ENCODE data around the gene UTP15.
A peak's percentile ranks its signal among the peaks of the same experiment; 100 is the strongest.

Gene UTP15

GRCh38 chr5:73617510-73618279, 52.2 kb downstream of the UTP15 start:
- no peak for ATAC-seq (replicated peaks; ENCODE audit: extremely low read depth, poor library complexity, severe bottlenecking)
- no peak for DNase-seq (ENCODE audit: low spot score in 2 of 2)
- H3K4me3 Mint-ChIP-seq, result no peak overlapping the region
- H3K4me1 Mint-ChIP-seq, result no peaks in the 10 kb centered on the region
- no peaks in the 10 kb centered on the region for H3K9me3 Mint-ChIP-seq
- no peak overlapping the region for H3K27ac Mint-ChIP-seq (ENCODE audit: low read depth)
- H3K36me3 Mint-ChIP-seq (ENCODE audit: insufficient read depth), result no peaks in the 10 kb centered on the region
- peaks cover 31% of the 10 kb centered on the region for H3K27me3 Mint-ChIP-seq

GRCh38 chr5:73619606-73620333, 54.2 kb downstream of the UTP15 start:
- H3K27me3 Mint-ChIP-seq, result peaks cover 24% of the 10 kb centered on the region
- ATAC-seq (replicated peaks; ENCODE audit: extremely low read depth, poor library complexity, severe bottlenecking) (no peak), DNase-seq (ENCODE audit: low spot score in 2 of 2) (no peak)
- no peaks in the 10 kb centered on the region for H3K36me3 Mint-ChIP-seq (ENCODE audit: insufficient read depth)
- no peak overlapping the region for H3K27ac Mint-ChIP-seq (ENCODE audit: low read depth)
- H3K9me3 Mint-ChIP-seq, result no peaks in the 10 kb centered on the region
- no peak overlapping the region for H3K4me3 Mint-ChIP-seq
- H3K4me1 Mint-ChIP-seq, result no peaks in the 10 kb centered on the region

GRCh38 chr5:73620334-73620687, 54.8 kb downstream of the UTP15 start:
- H3K9me3 Mint-ChIP-seq, result no peaks in the 10 kb centered on the region
- ATAC-seq (replicated peaks; ENCODE audit: extremely low read depth, poor library complexity, severe bottlenecking), result no peak
- no peaks in the 10 kb centered on the region for H3K4me1 Mint-ChIP-seq
- H3K27ac Mint-ChIP-seq (ENCODE audit: low read depth), result no peak overlapping the region
- no peak overlapping the region for H3K4me3 Mint-ChIP-seq
- H3K36me3 Mint-ChIP-seq (ENCODE audit: insufficient read depth), result no peaks in the 10 kb centered on the region
- H3K27me3 Mint-ChIP-seq, result peaks cover 20% of the 10 kb centered on the region
- DNase-seq (ENCODE audit: low spot score in 2 of 2), result no peak

- H3K9me3 Mint-ChIP-seq, result no peaks in the 10 kb centered on the region
- H3K36me3 Mint-ChIP-seq (ENCODE audit: insufficient read depth), result no peaks in the 10 kb centered on the region
- ATAC-seq (replicated peaks; ENCODE audit: extremely low read depth, poor library complexity, severe bottlenecking) (no peak), DNase-seq (ENCODE audit: low spot score in 2 of 2) (no peak)
- no peaks in the 10 kb centered on the region for H3K4me1 Mint-ChIP-seq
- H3K27me3 Mint-ChIP-seq, result peaks cover 28% of the 10 kb centered on the region
- no peak overlapping the region for H3K27ac Mint-ChIP-seq (ENCODE audit: low read depth)
- no peak overlapping the region for H3K4me3 Mint-ChIP-seq
Measured at GRCh38 chr5:73623060-73623459, 57.5 kb downstream of the UTP15 start.

- Mint-ChIP-seq H3K4me1 (no peaks in the 10 kb centered on the region), H3K36me3 (ENCODE audit: insufficient read depth) (no peaks in the 10 kb centered on the region), H3K27me3 (peaks cover 34% of the 10 kb centered on the region), H3K9me3 (no peaks in the 10 kb centered on the region), H3K27ac (ENCODE audit: low read depth) (no peak overlapping the region), H3K4me3 (no peak overlapping the region)
- DNase-seq (ENCODE audit: low spot score in 2 of 2), result no peak
- no peak for ATAC-seq (replicated peaks; ENCODE audit: extremely low read depth, poor library complexity, severe bottlenecking)
Measured at GRCh38 chr5:73623901-73624404, 58.4 kb downstream of the UTP15 start.

- peak overlapping the region; percentile 73 for H3K4me3 Mint-ChIP-seq
Measured at GRCh38 chr5:73624888-73625287, 59.3 kb downstream of the UTP15 start.

GRCh38 chr5:73625372-73625943, 59.9 kb downstream of the UTP15 start:
- Mint-ChIP-seq H3K27me3 (peaks cover 39% of the 10 kb centered on the region), H3K27ac (ENCODE audit: low read depth) (no peak overlapping the region), H3K4me3 (peak overlapping the region; percentile 73), H3K9me3 (no peaks in the 10 kb centered on the region), H3K36me3 (ENCODE audit: insufficient read depth) (no peaks in the 10 kb centered on the region), H3K4me1 (no peaks in the 10 kb centered on the region)
- no peak for ATAC-seq (replicated peaks; ENCODE audit: extremely low read depth, poor library complexity, severe bottlenecking)
- DNase-seq (ENCODE audit: low spot score in 2 of 2), result no peak

More at GRCh38 chr5:73624888-73625287, 59.3 kb downstream of the UTP15 start:
- ATAC-seq (replicated peaks; ENCODE audit: extremely low read depth, poor library complexity, severe bottlenecking) (no peak), DNase-seq (ENCODE audit: low spot score in 2 of 2) (no peak)
- H3K4me1 Mint-ChIP-seq, result no peaks in the 10 kb centered on the region
- no peak overlapping the region for H3K27ac Mint-ChIP-seq (ENCODE audit: low read depth)
- peaks cover 39% of the 10 kb centered on the region for H3K27me3 Mint-ChIP-seq
- H3K36me3 Mint-ChIP-seq (ENCODE audit: insufficient read depth), result no peaks in the 10 kb centered on the region
- H3K9me3 Mint-ChIP-seq, result no peaks in the 10 kb centered on the region

GRCh38 chr5:73625944-73626811, 60.6 kb downstream of the UTP15 start, which contains the start of gene ARHGEF28:
Gene ARHGEF28 (plus strand): TSS chr5:73626196. CDS start chr5:73684852, 58,656 bp downstream.
- H3K36me3 Mint-ChIP-seq (ENCODE audit: insufficient read depth), result no peaks in the 10 kb centered on the region
- peak within 1 kb of the TSS; percentile 73 for H3K4me3 Mint-ChIP-seq
- ATAC-seq (replicated peaks; ENCODE audit: extremely low read depth, poor library complexity, severe bottlenecking) (peak; percentile 87), DNase-seq (ENCODE audit: low spot score in 2 of 2) (no peak)
- no peak within 1 kb of the TSS for H3K27ac Mint-ChIP-seq (ENCODE audit: low read depth)
- no peaks in the 10 kb centered on the region for H3K4me1 Mint-ChIP-seq
- H3K27me3 Mint-ChIP-seq, result peaks cover 39% of the 10 kb centered on the region
- H3K9me3 Mint-ChIP-seq, result no peaks in the 10 kb centered on the region

- Mint-ChIP-seq H3K4me3 (peak overlapping the region; percentile 66), H3K9me3 (no peaks in the 10 kb centered on the region), H3K36me3 (ENCODE audit: insufficient read depth) (no peaks in the 10 kb centered on the region), H3K27ac (ENCODE audit: low read depth) (no peak overlapping the region), H3K4me1 (no peaks in the 10 kb centered on the region), H3K27me3 (peaks cover 39% of the 10 kb centered on the region)
- ATAC-seq (replicated peaks; ENCODE audit: extremely low read depth, poor library complexity, severe bottlenecking), result no peak
- DNase-seq (ENCODE audit: low spot score in 2 of 2), result no peak
Measured at GRCh38 chr5:73626814-73627313, 61.3 kb downstream of the UTP15 start.

GRCh38 chr5:73629456-73629855, 63.9 kb downstream of the UTP15 start:
- H3K4me3 Mint-ChIP-seq, result no peak overlapping the region
- ATAC-seq (replicated peaks; ENCODE audit: extremely low read depth, poor library complexity, severe bottlenecking) (no peak), DNase-seq (ENCODE audit: low spot score in 2 of 2) (no peak)
- no peaks in the 10 kb centered on the region for H3K9me3 Mint-ChIP-seq
- no peaks in the 10 kb centered on the region for H3K36me3 Mint-ChIP-seq (ENCODE audit: insufficient read depth)
- no peaks in the 10 kb centered on the region for H3K4me1 Mint-ChIP-seq
- H3K27me3 Mint-ChIP-seq, result peaks cover 19% of the 10 kb centered on the region
- no peak overlapping the region for H3K27ac Mint-ChIP-seq (ENCODE audit: low read depth)

GRCh38 chr5:73630765-73631164, 65.2 kb downstream of the UTP15 start:
- Mint-ChIP-seq H3K27ac (ENCODE audit: low read depth) (no peak overlapping the region), H3K9me3 (no peaks in the 10 kb centered on the region), H3K27me3 (peaks cover 19% of the 10 kb centered on the region), H3K4me1 (no peaks in the 10 kb centered on the region), H3K4me3 (no peak overlapping the region), H3K36me3 (ENCODE audit: insufficient read depth) (no peaks in the 10 kb centered on the region)
- ATAC-seq (replicated peaks; ENCODE audit: extremely low read depth, poor library complexity, severe bottlenecking) (no peak), DNase-seq (ENCODE audit: low spot score in 2 of 2) (no peak)

- Mint-ChIP-seq H3K9me3 (no peaks in the 10 kb centered on the region), H3K27me3 (peaks cover 19% of the 10 kb centered on the region), H3K4me3 (no peak overlapping the region), H3K4me1 (no peaks in the 10 kb centered on the region), H3K27ac (ENCODE audit: low read depth) (no peak overlapping the region), H3K36me3 (ENCODE audit: insufficient read depth) (no peaks in the 10 kb centered on the region)
- no peak for DNase-seq (ENCODE audit: low spot score in 2 of 2)
- ATAC-seq (replicated peaks; ENCODE audit: extremely low read depth, poor library complexity, severe bottlenecking), result no peak
Measured at GRCh38 chr5:73631500-73631899, 66.0 kb downstream of the UTP15 start.

All from central memory CD8-positive, alpha-beta T cell (primary cell).